ENCODE results near the gene AKAP9. TPM values are rescaled to one million over a fixed set of nuclear protein-coding genes. Genes with fewer than 3 reads are reported as not detected.

The AKAP9 gene
- total and polyA plus RNA-seq, 9 of the 15 experiments (the other 6 are each of a cell fraction or from before 2014, with no cell fraction given), result 25.5 to 80.9 (median 46.3) TPM

DNA sequence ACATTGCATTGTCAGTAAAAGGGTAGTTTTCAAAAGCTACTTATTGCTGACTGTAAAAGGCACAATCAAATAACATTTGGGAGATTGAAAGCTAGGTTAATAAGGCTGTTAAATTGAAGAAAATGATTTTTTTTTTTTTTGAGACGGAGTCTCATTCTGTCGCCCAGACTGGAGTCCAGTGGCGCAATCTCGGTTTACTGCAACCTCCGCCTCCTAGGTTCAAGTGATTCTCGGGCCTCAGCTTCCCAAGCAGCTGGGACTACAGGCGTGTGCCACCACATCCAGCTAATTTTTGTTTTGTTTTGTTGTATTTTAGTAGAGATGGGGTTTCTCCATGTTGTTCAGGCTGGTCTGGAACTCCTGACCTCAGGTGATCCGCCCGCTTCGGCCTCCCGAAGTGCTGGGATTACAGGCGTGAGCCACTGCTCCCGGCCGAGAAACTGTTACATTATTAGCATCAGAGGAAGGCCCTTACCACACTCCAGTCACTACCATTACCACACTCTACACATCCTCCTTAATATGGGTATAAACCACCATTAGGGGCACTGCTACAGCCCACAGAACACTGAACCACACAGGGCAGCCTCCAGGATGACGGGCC is 192.6 kb downstream of the AKAP9 start:
- no peaks in the 10 kb centered on the region for H3K27me3 ChIP-seq (ENCODE audit: control insufficient read depth in 2 of 2, insufficient read depth in 2 of 2, low read length in 2 of 2)
- WGBS (ENCODE audit: insufficient coverage, low coverage, missing lambda C conversion rate), result 7% methylated on average over 15 of the region's 15 CpGs
- no TSS peak for BruUV-seq (replicated peaks)
- peaks cover 54% of the 10 kb centered on the region for H3K79me2 ChIP-seq (ENCODE audit: control insufficient read depth, insufficient read depth, low read length)
- peaks cover 19 to 20% of the 10 kb centered on the region in 2 experiments; a peak in 3 of 5 replicates for H3K4me1 ChIP-seq (replicated peaks in 1 of 2; ENCODE audit: control insufficient read depth in 2 of 2, insufficient read depth in 2 of 2, low read length in 2 of 2)
- H3K4me3 ChIP-seq, result peak overlapping the region; percentile 95
- no peak for FAIRE-seq
- peaks cover 8% of the 10 kb centered on the region; the same call in 1 of the 2 replicates for H4K20me1 ChIP-seq (replicated peaks; ENCODE audit: control insufficient read depth, insufficient read depth, low read length)
- no peaks in the 10 kb centered on the region for H3K9me1 ChIP-seq (ENCODE audit: control insufficient read depth, insufficient read depth, low read length)
- H3K9ac ChIP-seq (ENCODE audit: insufficient read depth in 1 of 2, low read depth in 2 of 2, low read length in 2 of 2), result peak overlapping the region; percentile 91 to 96
- peak; percentile 19 for ATAC-seq
- H3K27ac ChIP-seq (ENCODE audit: extremely low read depth, low read depth, low read length), result peak overlapping the region; percentile 99
- DNase-seq (ENCODE audit: extremely low read depth in 1 of 4, low spot score in 3 of 4), result peak in 1 of 4 experiments; percentile 41
- intact Hi-C loops (cut with micrococcal nuclease), result loop anchor here (1.0 to 5.0 kb wide), 2 partner anchors 289 to 314 kb away; partner anchors contain the start of gene GATAD1
- peaks cover 40% of the 10 kb centered on the region for H3K36me3 ChIP-seq (ENCODE audit: control insufficient read depth, insufficient read depth, low read length)
- no peaks in the 10 kb centered on the region for H3K9me3 ChIP-seq (replicated peaks; ENCODE audit: control insufficient read depth, insufficient read depth, low read depth, low read length)
- H2AFZ ChIP-seq (ENCODE audit: low read depth, low read length), result peak overlapping the region; percentile 100
- H3K4me2 ChIP-seq (ENCODE audit: insufficient read depth, low read length), result peak overlapping the region; percentile 98
- in situ Hi-C loops (cut with MboI), result loop anchor here (10.0 kb wide), 1 partner anchor 302 kb away; no protein-coding TSS in a partner anchor
- ChIA-PET POLR2A (interaction anchor here (0.6 to 1.4 kb wide), 5 partner anchors 12 to 117 kb away, joined by 3 to 7 read pairs (median 4); partner anchors contain the start of genes ANKIB1 and KRIT1), CTCF (ENCODE audit: low intra/inter-chr PET ratio) (interaction anchor here (1.0 kb wide), 1 partner anchor 326 kb away, joined by 4 read pairs; no protein-coding TSS in a partner anchor)
- TF ChIP-seq ILK (tag; IDR thresholded peaks at IDR 0.05; ENCODE audit: borderline replicate concordance, low read depth) (no peak), TRIM28 (IDR thresholded peaks at IDR 0.05) (no peak), ZZZ3 (IDR thresholded peaks at IDR 0.05) (0 out of 2 replicates have a peak, but pooled peaks have one; percentile 35), CBX5 (IDR thresholded peaks at IDR 0.05; ENCODE audit: borderline replicate concordance, low read depth) (0 out of 2 replicates have a peak, but pooled peaks have one; percentile 16), LCOR (CRISPR knock-in tag; IDR thresholded peaks at IDR 0.05) (peak; percentile 73; the same call in 1 of the 2 replicates), BRF1 (IDR thresholded peaks at IDR 0.05; ENCODE audit: borderline replicate concordance, extremely low read depth, insufficient read length) (no peak), ZNF830 (CRISPR knock-in tag; IDR thresholded peaks at IDR 0.05) (no peak), ZFX (CRISPR knock-in tag; IDR thresholded peaks at IDR 0.05) (no peak), TEAD4 (IDR thresholded peaks at IDR 0.05; ENCODE audit: low read length) (no peak), TEAD4 (CRISPR knock-in tag; IDR thresholded peaks at IDR 0.05; ENCODE audit: borderline replicate concordance) (no peak), TOE1 (IDR thresholded peaks at IDR 0.05; ENCODE audit: borderline replicate concordance) (no peak), TOE1 (CRISPR knock-in tag; IDR thresholded peaks at IDR 0.05; ENCODE audit: borderline replicate concordance, low read depth) (no peak), HDGF (IDR thresholded peaks at IDR 0.05) (0 out of 2 replicates have a peak, but pooled peaks have one; percentile 64), ZNF444 (CRISPR knock-in tag; IDR thresholded peaks at IDR 0.05) (no peak), CHD4 (IDR thresholded peaks at IDR 0.05; ENCODE audit: insufficient read depth, insufficient replicate concordance, low read depth, low read length, poor library complexity, severe bottlenecking) (peak; percentile 92)
- TF ChIP-seq, protein P1, sequence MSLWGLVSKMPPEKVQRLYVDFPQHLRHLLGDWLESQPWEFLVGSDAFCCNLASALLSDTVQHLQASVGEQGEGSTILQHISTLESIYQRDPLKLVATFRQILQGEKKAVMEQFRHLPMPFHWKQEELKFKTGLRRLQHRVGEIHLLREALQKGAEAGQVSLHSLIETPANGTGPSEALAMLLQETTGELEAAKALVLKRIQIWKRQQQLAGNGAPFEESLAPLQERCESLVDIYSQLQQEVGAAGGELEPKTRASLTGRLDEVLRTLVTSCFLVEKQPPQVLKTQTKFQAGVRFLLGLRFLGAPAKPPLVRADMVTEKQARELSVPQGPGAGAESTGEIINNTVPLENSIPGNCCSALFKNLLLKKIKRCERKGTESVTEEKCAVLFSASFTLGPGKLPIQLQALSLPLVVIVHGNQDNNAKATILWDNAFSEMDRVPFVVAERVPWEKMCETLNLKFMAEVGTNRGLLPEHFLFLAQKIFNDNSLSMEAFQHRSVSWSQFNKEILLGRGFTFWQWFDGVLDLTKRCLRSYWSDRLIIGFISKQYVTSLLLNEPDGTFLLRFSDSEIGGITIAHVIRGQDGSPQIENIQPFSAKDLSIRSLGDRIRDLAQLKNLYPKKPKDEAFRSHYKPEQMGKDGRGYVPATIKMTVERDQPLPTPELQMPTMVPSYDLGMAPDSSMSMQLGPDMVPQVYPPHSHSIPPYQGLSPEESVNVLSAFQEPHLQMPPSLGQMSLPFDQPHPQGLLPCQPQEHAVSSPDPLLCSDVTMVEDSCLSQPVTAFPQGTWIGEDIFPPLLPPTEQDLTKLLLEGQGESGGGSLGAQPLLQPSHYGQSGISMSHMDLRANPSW (CRISPR knock-in tag; IDR thresholded peaks at IDR 0.05), result 0 out of 2 replicates have a peak, but pooled peaks have one; percentile 4
- TF ChIP-seq, protein P2, sequence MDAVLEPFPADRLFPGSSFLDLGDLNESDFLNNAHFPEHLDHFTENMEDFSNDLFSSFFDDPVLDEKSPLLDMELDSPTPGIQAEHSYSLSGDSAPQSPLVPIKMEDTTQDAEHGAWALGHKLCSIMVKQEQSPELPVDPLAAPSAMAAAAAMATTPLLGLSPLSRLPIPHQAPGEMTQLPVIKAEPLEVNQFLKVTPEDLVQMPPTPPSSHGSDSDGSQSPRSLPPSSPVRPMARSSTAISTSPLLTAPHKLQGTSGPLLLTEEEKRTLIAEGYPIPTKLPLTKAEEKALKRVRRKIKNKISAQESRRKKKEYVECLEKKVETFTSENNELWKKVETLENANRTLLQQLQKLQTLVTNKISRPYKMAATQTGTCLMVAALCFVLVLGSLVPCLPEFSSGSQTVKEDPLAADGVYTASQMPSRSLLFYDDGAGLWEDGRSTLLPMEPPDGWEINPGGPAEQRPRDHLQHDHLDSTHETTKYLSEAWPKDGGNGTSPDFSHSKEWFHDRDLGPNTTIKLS (IDR thresholded peaks at IDR 0.05; ENCODE audit: borderline replicate concordance, low read depth), result no peak
